ENCODE data around the gene ACP7.

GRCh38 chr19:39080431-39080830, 3.7 kb upstream of the ACP7 start:
- TF ChIP-seq NRF1 (IDR thresholded peaks at IDR 0.05; ENCODE audit: low read depth, low read length) (no peak), HDAC2 (IDR thresholded peaks at IDR 0.05; ENCODE audit: borderline replicate concordance in 1 of 2, low read depth in 2 of 2, low read length in 2 of 2) (no peak), CTCF (IDR thresholded peaks at IDR 0.05; ENCODE audit: control extremely low read depth in 1 of 3, insufficient read depth in 1 of 3, low read depth in 1 of 3, low read length in 3 of 3) (no peak), SIX5 (IDR thresholded peaks at IDR 0.05; ENCODE audit: low read depth, low read length) (no peak), CREB1 (IDR thresholded peaks at IDR 0.05) (no peak), EZH2 (IDR thresholded peaks at IDR 0.05; ENCODE audit: low read depth, low read length, severe bottlenecking) (no peak), POLR2AphosphoS5 (IDR thresholded peaks at IDR 0.05; ENCODE audit: low read depth, low read length) (no peak), EGR1 (IDR thresholded peaks at IDR 0.05; ENCODE audit: borderline replicate concordance, low read depth, low read length) (no peak)
- TF ChIP-seq, protein P1, sequence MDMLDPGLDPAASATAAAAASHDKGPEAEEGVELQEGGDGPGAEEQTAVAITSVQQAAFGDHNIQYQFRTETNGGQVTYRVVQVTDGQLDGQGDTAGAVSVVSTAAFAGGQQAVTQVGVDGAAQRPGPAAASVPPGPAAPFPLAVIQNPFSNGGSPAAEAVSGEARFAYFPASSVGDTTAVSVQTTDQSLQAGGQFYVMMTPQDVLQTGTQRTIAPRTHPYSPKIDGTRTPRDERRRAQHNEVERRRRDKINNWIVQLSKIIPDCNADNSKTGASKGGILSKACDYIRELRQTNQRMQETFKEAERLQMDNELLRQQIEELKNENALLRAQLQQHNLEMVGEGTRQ (IDR thresholded peaks at IDR 0.05; ENCODE audit: low read length) = no peak
